Measurements from ENCODE around the gene CAGE1.

- TF ChIP-seq CTCF (IDR thresholded peaks at IDR 0.05) (no peak), POLR2A (IDR thresholded peaks at IDR 0.05) (no peak)
Measured at GRCh38 chr6:7431674-7432390, 42.3 kb upstream of the CAGE1 start.

Data from body of pancreas (tissue), 4 donors.